ENCODE results near the gene PSIP1. TPM values are rescaled to one million over a fixed set of nuclear protein-coding genes. Genes with fewer than 3 reads are reported as not detected.

Gene PSIP1
- total RNA-seq, 2 experiments from 2014 or later: 146 to 151 TPM

DNA sequence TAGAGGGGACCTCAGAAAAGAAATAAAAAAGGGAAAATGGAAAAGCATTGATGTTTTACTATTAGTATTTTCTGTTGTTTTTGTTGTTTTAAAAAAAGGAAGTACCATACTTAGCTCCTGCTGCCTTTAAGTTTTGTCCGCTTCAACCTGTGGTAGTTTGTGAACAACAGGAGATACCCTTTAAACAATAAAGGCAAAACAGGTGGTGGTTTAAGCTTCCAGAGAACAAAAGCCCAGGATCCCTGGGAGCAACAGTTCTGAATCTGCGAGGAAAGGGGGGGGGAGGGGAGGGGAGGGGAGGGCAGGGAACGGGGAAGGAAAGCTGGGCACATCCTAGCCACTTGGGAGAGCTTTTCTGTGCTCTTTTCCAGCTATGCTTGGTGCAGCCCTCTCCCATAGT is 2.1 kb upstream of the PSIP1 start:
- ChIA-PET POLR2A (interaction anchor here (0.7 to 4.6 kb wide), 15 partner anchors 8 to 818 kb away, joined by 3 to 110 read pairs (median 5); partner anchors contain the start of genes CCDC171 and SNAPC3), CTCF (ENCODE audit: unreplicated experiment) (interaction anchor here (0.8 to 1.7 kb wide), 3 partner anchors 38 to 58 kb away, joined by 3 to 6 read pairs (median 5); partner anchors contain the start of gene CCDC171)
- no peaks in the 10 kb centered on the region for H3K9me3 ChIP-seq (ENCODE audit: low read length)
- H3K36me3 ChIP-seq (ENCODE audit: insufficient read depth, low read length): peaks cover 21% of the 10 kb centered on the region
- TF ChIP-seq, protein P1, sequence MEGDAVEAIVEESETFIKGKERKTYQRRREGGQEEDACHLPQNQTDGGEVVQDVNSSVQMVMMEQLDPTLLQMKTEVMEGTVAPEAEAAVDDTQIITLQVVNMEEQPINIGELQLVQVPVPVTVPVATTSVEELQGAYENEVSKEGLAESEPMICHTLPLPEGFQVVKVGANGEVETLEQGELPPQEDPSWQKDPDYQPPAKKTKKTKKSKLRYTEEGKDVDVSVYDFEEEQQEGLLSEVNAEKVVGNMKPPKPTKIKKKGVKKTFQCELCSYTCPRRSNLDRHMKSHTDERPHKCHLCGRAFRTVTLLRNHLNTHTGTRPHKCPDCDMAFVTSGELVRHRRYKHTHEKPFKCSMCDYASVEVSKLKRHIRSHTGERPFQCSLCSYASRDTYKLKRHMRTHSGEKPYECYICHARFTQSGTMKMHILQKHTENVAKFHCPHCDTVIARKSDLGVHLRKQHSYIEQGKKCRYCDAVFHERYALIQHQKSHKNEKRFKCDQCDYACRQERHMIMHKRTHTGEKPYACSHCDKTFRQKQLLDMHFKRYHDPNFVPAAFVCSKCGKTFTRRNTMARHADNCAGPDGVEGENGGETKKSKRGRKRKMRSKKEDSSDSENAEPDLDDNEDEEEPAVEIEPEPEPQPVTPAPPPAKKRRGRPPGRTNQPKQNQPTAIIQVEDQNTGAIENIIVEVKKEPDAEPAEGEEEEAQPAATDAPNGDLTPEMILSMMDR (conservative IDR thresholded peaks at IDR 0.05; ENCODE audit: low read length): no peak
- no peak for TF ChIP-seq EZH2phosphoT487 (IDR thresholded peaks at IDR 0.05; ENCODE audit: borderline replicate concordance, low read depth, low read length)
- peak overlapping the region; percentile 91 for H3K4me2 ChIP-seq (ENCODE audit: low read length)
- BruUV-seq (replicated peaks): no TSS peak
- no peaks in the 10 kb centered on the region for H3K9me2 ChIP-seq (ENCODE audit: insufficient read depth, low read length)
- H2AFZ ChIP-seq (ENCODE audit: low read length): peak overlapping the region; percentile 84
- H4K20me1 ChIP-seq (ENCODE audit: insufficient read depth, low read length): peaks cover 20% of the 10 kb centered on the region
- peak overlapping the region; percentile 99 for H3K4me3 ChIP-seq (ENCODE audit: low read depth, low read length, poor library complexity, severe bottlenecking)
- H3K4me1 ChIP-seq (ENCODE audit: insufficient read depth, low read length, poor library complexity, severe bottlenecking): peaks cover 44% of the 10 kb centered on the region
- peaks cover 26% of the 10 kb centered on the region for H3K79me2 ChIP-seq (ENCODE audit: insufficient read depth, low read depth, low read length)
- peak; percentile 51 for DNase-seq (ENCODE audit: low spot score)
- intact Hi-C loops (cut with micrococcal nuclease; ENCODE audit: unreplicated experiment): no loop called here
- peak overlapping the region; percentile 82 for H3K27ac ChIP-seq (ENCODE audit: low read depth, low read length, poor library complexity, severe bottlenecking)

DNA sequence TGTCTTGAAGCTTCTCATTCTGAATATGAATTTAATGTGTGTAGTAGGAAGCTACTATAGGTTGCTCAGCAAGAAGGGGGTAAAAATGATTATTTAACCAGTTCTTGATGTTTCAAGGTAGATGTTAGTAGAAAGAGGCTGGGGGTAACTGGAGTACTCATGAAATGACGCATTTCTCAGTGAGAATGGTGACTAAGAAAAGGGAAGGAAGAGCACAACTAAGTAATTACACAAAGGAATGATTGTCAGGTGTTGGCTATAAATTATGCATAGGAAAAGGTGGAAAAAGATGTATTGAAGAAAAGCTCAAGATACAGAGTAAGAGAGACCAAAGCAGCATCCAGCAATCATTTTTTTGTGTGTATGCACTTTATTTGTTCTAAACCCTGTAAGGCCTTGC is 1.4 kb upstream of the PSIP1 start:
- Histone ChIP-seq H2AFZ (ENCODE audit: low read length) (peak overlapping the region; percentile 84), H3K79me2 (ENCODE audit: insufficient read depth, low read depth, low read length) (peaks cover 32% of the 10 kb centered on the region), H3K9me2 (ENCODE audit: insufficient read depth, low read length) (no peaks in the 10 kb centered on the region), H3K4me2 (ENCODE audit: low read length) (peak overlapping the region; percentile 91), H4K20me1 (ENCODE audit: insufficient read depth, low read length) (peaks cover 24% of the 10 kb centered on the region), H3K4me1 (ENCODE audit: insufficient read depth, low read length, poor library complexity, severe bottlenecking) (peaks cover 47% of the 10 kb centered on the region), H3K27ac (ENCODE audit: low read depth, low read length, poor library complexity, severe bottlenecking) (peak overlapping the region; percentile 82), H3K4me3 (ENCODE audit: low read depth, low read length, poor library complexity, severe bottlenecking) (peak overlapping the region; percentile 99), H3K36me3 (ENCODE audit: insufficient read depth, low read length) (peaks cover 28% of the 10 kb centered on the region), H3K9me3 (ENCODE audit: low read length) (no peaks in the 10 kb centered on the region)
- ChIA-PET CTCF (ENCODE audit: unreplicated experiment) (interaction anchor here (1.3 to 1.7 kb wide), 2 partner anchors 39 to 41 kb away, joined by 5 to 6 read pairs; partner anchors contain the start of gene CCDC171), POLR2A (interaction anchor here (0.6 to 4.6 kb wide), 18 partner anchors 8 to 817 kb away, joined by 3 to 110 read pairs (median 4); partner anchors contain the start of genes CCDC171 and SNAPC3)
- DNase-seq (ENCODE audit: low spot score): peak; percentile 23
- BruUV-seq (replicated peaks): no TSS peak
- intact Hi-C loops (cut with micrococcal nuclease; ENCODE audit: unreplicated experiment): no loop called here
- TF ChIP-seq EZH2phosphoT487 (IDR thresholded peaks at IDR 0.05; ENCODE audit: borderline replicate concordance, low read depth, low read length): no peak
- TF ChIP-seq, protein P1 (conservative IDR thresholded peaks at IDR 0.05; ENCODE audit: low read length): no peak
